SK-MEL-5 (cell line): ENCODE data around the gene NEDD9. TPM values are rescaled to one million over a fixed set of nuclear protein-coding genes. Genes with fewer than 3 reads are reported as not detected.

Experiments
- DNase-seq: peaks from one replicate; pipeline ENCODE4 v3.0.0-alpha.2; 2016; ENCODE audit warnings: low read depth, low spot score
- in situ Hi-C: cut with HindIII; loops from 2 replicates; pipeline ENCODE4 v1.10.0; 2016; ENCODE audit warnings: low sequenced_read_pairs, high pct_unique_total_duplicates, low pct_unique_long_range_greater_than_20kb
- total RNA-seq: library from RNA; depleted of rRNA; stranded (reverse); fragments of >200 nt; shearing (Covaris generic); gene quantifications from 2 replicates; pipeline ENCODE4 v1.2.3, GENCODE V29; 2014

Gene NEDD9
- total RNA-seq, 1 experiment from 2014 or later: 140 TPM

DNA sequence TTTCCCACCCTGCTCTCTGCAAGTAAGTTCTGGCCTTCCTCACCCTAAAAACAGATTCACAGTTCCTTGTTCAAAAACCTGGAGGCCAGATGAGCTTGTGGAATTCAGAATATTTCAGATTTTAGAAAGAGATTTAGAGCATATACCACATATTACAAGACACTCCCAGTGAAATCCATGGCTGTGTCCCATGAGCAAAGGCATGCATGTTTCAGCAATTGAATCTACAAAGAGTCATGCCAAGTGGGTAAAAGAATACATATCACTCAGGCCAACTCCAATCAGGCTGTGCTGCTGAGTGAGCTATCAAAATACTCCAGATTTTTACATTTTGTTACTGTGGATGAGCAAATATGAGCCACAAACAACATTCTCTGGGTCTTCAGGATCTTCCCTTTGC, 10.2 kb upstream of the NEDD9 start:
- in situ Hi-C loops: no loop called here
- DNase-seq: no peak

DNA sequence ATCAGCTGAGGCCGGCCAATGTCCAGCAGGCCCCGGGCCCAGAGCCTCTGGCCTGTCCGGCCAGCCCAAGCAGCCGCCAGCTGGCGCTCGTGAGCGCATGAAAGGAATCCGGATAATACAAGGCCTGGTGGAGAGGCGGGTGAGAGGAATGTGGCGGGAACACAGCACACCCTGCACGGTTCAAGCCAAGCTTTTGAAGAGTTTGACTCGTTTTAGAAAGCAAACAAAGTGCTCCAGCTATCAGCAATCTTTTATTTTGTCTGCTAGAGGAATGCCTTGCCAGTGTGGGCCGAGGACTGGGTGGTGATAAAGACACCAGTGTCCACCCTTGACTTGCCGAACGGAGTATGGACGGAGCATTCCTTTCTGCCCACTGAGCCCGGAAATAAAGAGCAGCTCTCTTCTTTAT, 9.3 kb upstream of the NEDD9 start:
- DNase-seq: no peak

DNA sequence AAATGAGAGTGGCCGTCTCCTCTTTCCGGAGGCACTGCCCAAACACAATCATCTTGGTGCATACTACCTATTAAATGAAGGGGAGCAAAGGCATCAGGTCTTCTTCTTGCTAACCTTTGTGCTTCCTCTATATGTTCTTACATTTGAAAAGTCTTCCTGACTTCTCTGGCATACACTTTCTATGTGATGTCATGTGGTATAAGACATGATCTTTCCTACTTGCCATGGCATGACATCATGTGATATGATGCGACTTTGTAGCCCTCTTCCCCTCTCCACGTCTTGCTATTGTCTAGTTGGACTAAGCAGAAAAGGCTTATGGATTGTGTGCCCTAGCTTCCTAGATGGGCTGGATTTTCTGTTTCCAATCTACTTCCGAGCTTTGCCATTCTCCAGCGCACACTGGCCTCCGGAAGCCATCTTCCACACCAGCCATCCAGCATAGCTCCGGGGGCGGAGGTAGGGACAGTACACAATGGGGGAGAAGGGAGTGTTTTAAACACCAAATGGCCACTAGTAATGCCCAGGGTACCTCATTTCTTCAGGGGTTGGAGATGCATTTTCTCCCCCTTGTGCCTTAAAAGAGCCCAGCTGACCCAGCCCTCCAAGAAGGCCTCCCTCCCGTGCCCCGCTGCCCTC, 8.8 kb upstream of the NEDD9 start:
- no peak for DNase-seq
- in situ Hi-C loops: no loop called here

More for the DNA sequence above, 9.3 kb upstream of the NEDD9 start:
- in situ Hi-C loops: no loop called here

GRCh38 chr6:11237956-11238355, 5.5 kb upstream of the NEDD9 start:
- no peak for DNase-seq
- in situ Hi-C loops: no loop called here

DNA sequence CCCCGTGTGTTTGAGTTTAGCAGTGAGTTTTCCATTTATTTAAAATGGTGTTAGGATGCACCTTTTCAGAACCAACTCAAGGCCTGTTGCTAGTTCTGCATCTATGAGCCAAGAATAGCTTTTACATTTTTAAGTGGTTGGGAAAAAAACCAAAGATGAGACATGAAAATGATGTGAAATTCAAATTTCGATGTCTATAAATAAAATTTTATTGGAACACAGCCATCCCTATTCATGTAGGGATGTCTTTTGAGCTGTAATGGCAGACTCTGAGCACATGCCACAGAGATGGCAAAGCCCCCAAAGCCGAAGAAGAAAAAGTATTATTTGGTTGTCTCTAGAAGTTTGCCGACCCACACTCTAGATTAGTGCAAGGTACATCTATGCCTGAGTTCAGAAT, 5.0 kb upstream of the NEDD9 start:
- DNase-seq: no peak
- in situ Hi-C loops: no loop called here

GRCh38 chr6:11236915-11237314, 4.4 kb upstream of the NEDD9 start:
- in situ Hi-C loops: no loop called here
- DNase-seq: peak; percentile 96

DNA sequence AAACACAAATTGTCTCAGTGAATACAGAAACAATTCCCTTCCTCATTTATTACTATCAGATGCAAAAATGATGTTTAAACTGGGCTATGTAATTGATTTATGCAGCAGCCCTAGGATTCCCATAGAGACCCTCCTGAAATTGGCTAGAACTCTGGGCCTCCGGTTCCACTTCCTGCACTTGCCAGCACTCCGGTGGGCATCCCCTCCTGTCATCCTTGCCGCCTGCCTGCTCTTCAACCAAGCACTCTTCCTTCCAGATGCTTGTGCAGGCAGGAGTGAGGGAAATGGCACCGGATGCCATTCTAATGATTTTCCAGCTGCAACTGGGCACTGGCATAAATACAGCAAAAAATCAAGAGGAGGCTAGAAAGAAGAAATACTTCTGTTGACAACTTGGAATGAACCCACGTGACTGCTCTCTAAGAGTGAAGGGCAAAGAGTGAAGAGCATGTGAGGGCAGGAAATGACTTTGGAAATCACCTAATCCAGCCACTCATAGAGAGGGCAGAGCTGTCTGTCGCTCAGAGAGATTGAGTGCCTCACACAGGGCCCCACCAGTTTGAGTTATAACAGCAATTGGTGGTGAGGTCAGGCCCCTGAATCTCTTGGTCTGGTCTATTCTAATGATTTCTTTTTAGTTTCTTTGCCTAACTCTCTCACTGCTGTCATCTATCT, 3.7 kb upstream of the NEDD9 start:
- DNase-seq: peak; percentile 73
- in situ Hi-C loops: no loop called here

GRCh38 chr6:11235062-11235461, 2.6 kb upstream of the NEDD9 start:
- in situ Hi-C loops: no loop called here
- DNase-seq: no peak

GRCh38 chr6:11233673-11234573, 1.5 kb upstream of the NEDD9 start:
- in situ Hi-C loops: no loop called here
- no peak for DNase-seq

- in situ Hi-C loops: no loop called here
- peak; percentile 84 for DNase-seq
These were observed 530 bp upstream of the NEDD9 start for GRCh38 chr6:11232770-11233626.

- in situ Hi-C loops: no loop called here
These were observed 790 bp downstream of the NEDD9 start for GRCh38 chr6:11231564-11232192.

DNA sequence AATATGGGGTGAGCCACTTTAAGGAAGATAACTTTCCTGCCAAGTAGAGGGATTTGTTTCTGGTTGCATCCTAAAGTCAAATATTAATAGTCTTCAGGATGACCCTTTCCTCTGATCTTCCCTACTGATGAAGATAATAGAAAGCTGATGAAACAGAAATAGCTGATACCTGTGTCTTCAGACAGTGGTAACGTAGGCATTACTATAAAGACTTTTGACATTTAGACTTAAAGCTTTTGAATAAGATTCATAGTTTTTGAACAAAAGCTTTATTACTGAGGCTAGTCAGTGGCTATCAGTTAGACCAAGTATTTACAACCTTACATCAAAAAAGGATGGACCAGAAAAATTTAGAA, 1.4 kb downstream of the NEDD9 start:
- in situ Hi-C loops: no loop called here
- no peak for DNase-seq

More at GRCh38 chr6:11231564-11232192, 790 bp downstream of the NEDD9 start:
- DNase-seq: peak; percentile 90

- DNase-seq: no peak
These were observed 2.0 kb downstream of the NEDD9 start for GRCh38 chr6:11230158-11231107.

DNA sequence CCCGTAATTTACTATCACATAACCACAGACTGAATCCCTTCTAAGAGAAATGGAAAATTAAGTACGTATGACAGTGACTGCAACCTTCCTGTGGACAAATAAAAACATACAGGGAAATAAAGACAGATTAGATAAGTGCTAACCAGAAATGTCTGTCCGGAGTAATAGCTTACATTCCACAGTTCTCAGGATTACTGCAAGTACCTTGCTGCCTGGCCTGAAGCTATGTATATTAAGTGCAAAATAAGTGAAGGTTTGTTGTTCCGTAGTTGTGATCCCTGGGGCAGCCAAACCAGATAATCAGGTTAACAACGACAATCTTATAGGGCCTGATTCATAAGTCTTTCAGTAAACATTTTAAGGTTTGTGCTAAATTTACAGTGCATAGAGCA, 2.8 kb downstream of the NEDD9 start:
- in situ Hi-C loops: no loop called here
- DNase-seq: peak; percentile 31

More at GRCh38 chr6:11230158-11231107, 2.0 kb downstream of the NEDD9 start:
- in situ Hi-C loops: no loop called here

GRCh38 chr6:11228935-11229654, 3.4 kb downstream of the NEDD9 start:
- in situ Hi-C loops: no loop called here
- peak; percentile 53 for DNase-seq

GRCh38 chr6:11227698-11228097, 4.8 kb downstream of the NEDD9 start:
- in situ Hi-C loops: no loop called here
- no peak for DNase-seq
